Large intestine (tissue), 3 donors: Measurements from ENCODE around the gene SULT4A1. TPM values are rescaled to one million over a fixed set of nuclear protein-coding genes. Genes with fewer than 3 reads are reported as not detected.
A peak's percentile ranks its signal among the peaks of the same experiment; 100 is the strongest.

Source experiments
- DNase-seq, 2 donors: peaks; one replicate each; pipeline versions ENCODE4 v3.0.0 to v3.0.0-alpha.2; 2013
- H3K27ac ChIP-seq: one replicate; pipeline ENCODE4 v1.5.1; 2013; ENCODE audit warnings: low read length
- H3K27me3 ChIP-seq: 2 replicates; pipeline ENCODE4 v1.6.1; 2013; ENCODE audit warnings: low read length; ENCODE audit not compliant: control insufficient read depth, insufficient read depth
- H3K36me3 ChIP-seq: 2 replicates; pipeline ENCODE4 v1.6.1; 2013; ENCODE audit warnings: low read length; ENCODE audit not compliant: control insufficient read depth, insufficient read depth
- H3K4me1 ChIP-seq: one replicate; pipeline ENCODE4 v1.6.1; 2013; ENCODE audit warnings: low read length; ENCODE audit not compliant: control insufficient read depth, insufficient read depth
- H3K4me3 ChIP-seq: one replicate; pipeline ENCODE4 v1.5.1; 2013; ENCODE audit warnings: low read length
- H3K9me3 ChIP-seq: one replicate; pipeline ENCODE4 v1.6.1; 2013; ENCODE audit warnings: mild to moderate bottlenecking, low read depth, low read length, moderate library complexity; ENCODE audit not compliant: control insufficient read depth
- WGBS: methylation state at CpG from one replicate; pipeline ENCODE4 v1.1.5; 2013; ENCODE audit warnings: low lambda C conversion rate; ENCODE audit not compliant: insufficient coverage; 5-methylcytosine and 5-hydroxymethylcytosine counted together
- polyA plus RNA-seq: library from polyadenylated mRNA; unstranded; fragments of 120-200 nt; gene quantifications from one replicate; pipeline ENCODE4 v1.2.1, GENCODE V29; 2013

The SULT4A1 gene
- polyA plus RNA-seq, 1 donor, result 5.0 TPM

GRCh38 chr22:43800970-43801369 is 61.3 kb downstream of the SULT4A1 start:
- no CpG with 5 or more reads among the region's 1 CpG for WGBS
- DNase-seq, result no peak
- H3K4me1 ChIP-seq, result no peaks in the 10 kb centered on the region
- no peaks in the 10 kb centered on the region for H3K27me3 ChIP-seq
- peaks cover 2% of the 10 kb centered on the region for H3K9me3 ChIP-seq
- no peak overlapping the region for H3K4me3 ChIP-seq
- H3K27ac ChIP-seq, result no peak overlapping the region
- no peaks in the 10 kb centered on the region for H3K36me3 ChIP-seq

GRCh38 chr22:43798492-43798891 is 63.8 kb downstream of the SULT4A1 start:
- no peaks in the 10 kb centered on the region for H3K36me3 ChIP-seq
- WGBS, result no CpG with 5 or more reads among the region's 5 CpGs
- no peak for DNase-seq
- peaks cover 2% of the 10 kb centered on the region for H3K9me3 ChIP-seq
- H3K27ac ChIP-seq, result no peak overlapping the region
- H3K4me3 ChIP-seq, result no peak overlapping the region
- H3K4me1 ChIP-seq, result no peaks in the 10 kb centered on the region
- no peaks in the 10 kb centered on the region for H3K27me3 ChIP-seq

- no peak overlapping the region for H3K4me3 ChIP-seq
- no peaks in the 10 kb centered on the region for H3K4me1 ChIP-seq
- DNase-seq, result peak in 1 of 2 donors; percentile 17
- peaks cover 2% of the 10 kb centered on the region for H3K9me3 ChIP-seq
- no CpG with 5 or more reads among the region's 8 CpGs for WGBS
- no peaks in the 10 kb centered on the region for H3K27me3 ChIP-seq
- no peak overlapping the region for H3K27ac ChIP-seq
- H3K36me3 ChIP-seq, result no peaks in the 10 kb centered on the region
Observed at GRCh38 chr22:43796567-43796966, 65.7 kb downstream of the SULT4A1 start.

DNA sequence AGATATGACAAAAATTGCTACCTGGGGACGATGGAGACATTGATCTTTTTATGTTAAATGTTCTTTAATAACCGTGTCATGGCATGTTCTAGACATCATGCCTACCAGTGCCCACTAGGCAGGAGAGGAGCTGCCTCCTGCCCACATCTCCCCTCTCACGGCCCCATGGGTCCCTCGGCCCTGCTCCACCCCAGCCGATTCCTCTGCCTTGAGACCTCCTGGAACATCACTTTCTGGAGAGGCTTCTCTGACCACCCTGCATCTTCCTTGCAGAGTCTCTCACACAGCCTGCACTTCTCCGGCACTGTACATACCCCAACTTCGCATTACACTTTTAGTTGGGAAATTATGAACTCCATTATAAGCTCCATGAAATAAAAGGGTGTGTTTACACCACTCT is 67.0 kb downstream of the SULT4A1 start:
- no peak for DNase-seq
- Histone ChIP-seq H3K36me3 (no peaks in the 10 kb centered on the region), H3K9me3 (no peaks in the 10 kb centered on the region), H3K4me3 (no peak overlapping the region), H3K27me3 (no peaks in the 10 kb centered on the region), H3K4me1 (no peaks in the 10 kb centered on the region), H3K27ac (no peak overlapping the region)
- 40% methylated on average over 1 of the region's 7 CpGs for WGBS

DNA sequence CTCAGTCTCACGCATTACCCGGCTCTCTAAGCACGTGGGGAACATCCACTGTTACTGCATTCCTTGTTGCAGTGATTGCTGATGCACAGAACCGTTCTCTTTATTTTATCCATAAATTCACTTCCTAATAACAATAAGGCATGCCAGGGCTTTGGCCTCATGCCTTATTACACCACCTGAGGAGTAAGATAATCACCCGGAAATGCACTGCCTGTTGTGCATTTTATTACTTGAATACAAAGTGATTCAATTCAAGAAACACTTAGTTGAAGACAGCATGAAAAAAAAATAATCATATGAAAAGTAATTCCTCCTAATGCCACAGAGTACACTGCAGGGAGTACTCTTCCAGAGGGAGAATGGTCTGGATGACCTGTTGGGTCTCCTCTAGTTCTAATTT is 69.4 kb downstream of the SULT4A1 start:
- H3K36me3 ChIP-seq, result no peaks in the 10 kb centered on the region
- WGBS, result no CpG with 5 or more reads among the region's 5 CpGs
- H3K27ac ChIP-seq, result no peak overlapping the region
- no peak overlapping the region for H3K4me3 ChIP-seq
- DNase-seq, result no peak
- no peaks in the 10 kb centered on the region for H3K4me1 ChIP-seq
- H3K27me3 ChIP-seq, result no peaks in the 10 kb centered on the region
- H3K9me3 ChIP-seq, result no peaks in the 10 kb centered on the region

- H3K4me1 ChIP-seq, result no peaks in the 10 kb centered on the region
- no peak overlapping the region for H3K4me3 ChIP-seq
- no peaks in the 10 kb centered on the region for H3K27me3 ChIP-seq
- no peaks in the 10 kb centered on the region for H3K9me3 ChIP-seq
- DNase-seq, result peak in 1 of 2 donors; percentile 14
- no CpG with 5 or more reads among the region's 7 CpGs for WGBS
- no peaks in the 10 kb centered on the region for H3K36me3 ChIP-seq
- no peak overlapping the region for H3K27ac ChIP-seq
Observed at GRCh38 chr22:43789452-43789851, 72.9 kb downstream of the SULT4A1 start.

GRCh38 chr22:43783777-43784176 is 78.5 kb downstream of the SULT4A1 start:
- Histone ChIP-seq H3K4me1 (no peaks in the 10 kb centered on the region), H3K9me3 (no peaks in the 10 kb centered on the region), H3K36me3 (no peaks in the 10 kb centered on the region), H3K4me3 (no peak overlapping the region), H3K27me3 (no peaks in the 10 kb centered on the region), H3K27ac (no peak overlapping the region)
- no peak for DNase-seq
- WGBS, result 100% methylated on average over 1 of the region's 2 CpGs

DNA sequence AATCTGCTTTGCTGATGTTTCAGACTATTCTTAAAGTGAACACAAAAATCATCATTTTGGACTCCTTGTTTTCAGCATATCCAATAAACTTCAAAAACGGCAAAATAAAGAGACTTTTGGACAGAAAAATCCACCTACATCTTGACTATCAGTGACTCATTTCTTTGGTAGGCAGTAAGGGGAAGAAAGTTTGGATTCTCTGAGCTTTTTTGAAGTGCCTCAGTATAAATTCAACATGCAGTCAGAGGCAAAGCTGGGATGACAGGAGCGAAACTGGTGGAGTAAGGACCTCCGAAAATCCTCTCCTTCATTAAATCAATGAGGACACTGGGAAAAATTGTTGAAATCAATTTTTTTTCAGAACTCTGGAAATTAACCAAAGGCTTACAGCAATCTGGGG is 79.9 kb downstream of the SULT4A1 start:
- Histone ChIP-seq H3K27ac (no peak overlapping the region), H3K27me3 (no peaks in the 10 kb centered on the region), H3K4me1 (no peaks in the 10 kb centered on the region), H3K36me3 (no peaks in the 10 kb centered on the region), H3K4me3 (no peak overlapping the region), H3K9me3 (no peaks in the 10 kb centered on the region)
- no peak for DNase-seq
- 80% methylated on average over 2 of the region's 3 CpGs for WGBS

DNA sequence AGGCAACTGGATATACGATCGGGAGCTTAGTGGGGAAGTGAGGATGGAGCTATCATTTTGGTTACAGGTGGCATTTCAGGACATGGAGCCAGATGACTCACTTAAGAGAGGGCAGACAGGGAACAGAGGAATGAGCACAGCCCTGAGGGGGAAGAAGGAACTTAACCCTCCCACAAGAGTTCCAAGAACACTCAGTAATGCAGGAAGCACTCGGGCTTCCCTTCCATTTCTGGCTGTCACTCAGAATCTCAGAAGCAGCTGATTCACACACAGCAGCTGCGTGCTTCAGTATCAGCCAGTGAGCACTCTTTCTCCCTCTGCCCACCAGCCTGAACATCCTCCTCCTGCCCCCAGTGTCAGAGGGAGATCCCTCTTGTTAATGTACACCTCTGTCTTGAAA is 85.0 kb downstream of the SULT4A1 start:
- no peak for DNase-seq
- WGBS, result 80% methylated on average over 2 of the region's 4 CpGs

GRCh38 chr22:43776081-43776670 is 86.1 kb downstream of the SULT4A1 start:
- no peak overlapping the region for H3K4me3 ChIP-seq
- WGBS, result 72% methylated on average over 2 of the region's 9 CpGs

More for the DNA sequence above, 85.0 kb downstream of the SULT4A1 start:
- no peaks in the 10 kb centered on the region for H3K27me3 ChIP-seq
- H3K4me1 ChIP-seq, result no peaks in the 10 kb centered on the region
- H3K36me3 ChIP-seq, result no peaks in the 10 kb centered on the region
- H3K9me3 ChIP-seq, result no peaks in the 10 kb centered on the region
- H3K27ac ChIP-seq, result no peak overlapping the region
- no peak overlapping the region for H3K4me3 ChIP-seq

More at GRCh38 chr22:43776081-43776670, 86.1 kb downstream of the SULT4A1 start:
- no peaks in the 10 kb centered on the region for H3K9me3 ChIP-seq
- no peaks in the 10 kb centered on the region for H3K36me3 ChIP-seq
- DNase-seq, result no peak
- H3K27me3 ChIP-seq, result no peaks in the 10 kb centered on the region
- H3K4me1 ChIP-seq, result no peaks in the 10 kb centered on the region
- no peak overlapping the region for H3K27ac ChIP-seq
